A673 (cell line): Measurements from ENCODE around the gene RRAGC. TPM values are rescaled to one million over a fixed set of nuclear protein-coding genes. Genes with fewer than 3 reads are reported as not detected.

Source experiments
- BruUV-seq: library from RNA; stranded (reverse); fragments of 400-500 nt; replicated peaks from 2 replicates; lab custom pipeline; 2021; lab: Mats Ljungman, UMichigan
- CTCF ChIA-PET: fragments of 300-600 bp; sonication (Branson Sonifier 250); formaldehyde crosslinking; loops from one replicate; lab custom pipeline; 2022; ENCODE audit warnings: antibody characterized with exemption; lab: Charles Lee
- POLR2A ChIA-PET: fragments of 300-600 bp; sonication (Branson Sonifier 250); formaldehyde crosslinking; loops from one replicate; lab custom pipeline; 2022; ENCODE audit warnings: antibody characterized with exemption; ENCODE audit not compliant: low non-redundant PET; lab: Charles Lee
- DNase-seq: peaks from one replicate; pipeline ENCODE4 v3.0.0-alpha.2; 2015; ENCODE audit warnings: low spot score
- H3K27ac ChIP-seq: fragments of 200-600 bp; sonication (generic); 2 replicates; pipeline ENCODE4 v1.5.1; 2016; ENCODE audit warnings: mixed run types, low read depth, mild to moderate bottlenecking, mixed read lengths, antibody characterized with exemption, low read length; ENCODE audit not compliant: poor library complexity, severe bottlenecking
- H3K27me3 ChIP-seq: fragments of 200-600 bp; sonication (generic); replicated peaks from 2 replicates; pipeline ENCODE4 v1.6.1; 2017; ENCODE audit warnings: mixed run types, low read depth, mild to moderate bottlenecking, mixed read lengths, antibody characterized with exemption, low read length; ENCODE audit not compliant: insufficient read depth, poor library complexity
- H3K36me3 ChIP-seq: fragments of 200-600 bp; sonication (generic); 2 replicates; pipeline ENCODE4 v1.6.1; 2016; ENCODE audit warnings: mixed run types, mild to moderate bottlenecking, mixed read lengths, antibody characterized with exemption, low read length; ENCODE audit not compliant: insufficient read depth, poor library complexity, severe bottlenecking
- H3K4me1 ChIP-seq: fragments of 200-600 bp; sonication (generic); 2 replicates; pipeline ENCODE4 v1.6.1; 2017; ENCODE audit warnings: mixed run types, mild to moderate bottlenecking, mixed read lengths, antibody characterized with exemption, low read length; ENCODE audit not compliant: insufficient read depth, poor library complexity, severe bottlenecking
- H3K4me3 ChIP-seq: fragments of 200-600 bp; sonication (generic); 2 replicates; pipeline ENCODE4 v1.5.1; 2016; ENCODE audit warnings: low read depth, mixed run types, mild to moderate bottlenecking, mixed read lengths, low read length; ENCODE audit not compliant: poor library complexity, severe bottlenecking
- H3K9me3 ChIP-seq: fragments of 200-600 bp; sonication (generic); 2 replicates; pipeline ENCODE4 v1.6.1; 2016; ENCODE audit warnings: mixed run types, low read depth, mild to moderate bottlenecking, mixed read lengths, antibody characterized with exemption, low read length; ENCODE audit not compliant: poor library complexity, severe bottlenecking
- EZH2 ChIP-seq: fragments of 200-600 bp; sonication (generic); IDR thresholded peaks from 2 replicates; pipeline ENCODE4 v1.6.1; 2017; ENCODE audit warnings: borderline replicate concordance, low read depth, mild to moderate bottlenecking, mixed read lengths, antibody characterized with exemption, low read length; ENCODE audit not compliant: poor library complexity, severe bottlenecking
- intact Hi-C: fragments of 100-400 bp; cut with micrococcal nuclease; formaldehyde crosslinking; loops from one replicate; pipeline ENCODE4 v1.10.0; 2022; ENCODE audit not compliant: unreplicated experiment
- total RNA-seq: library from RNA; stranded (reverse); gene quantifications from 2 replicates; pipeline ENCODE4 v1.2.3, GENCODE V29; 2021
- TF ChIP-seq, protein P1 (sequence below): fragments of 300-800, 200-600 bp; sonication (generic); conservative IDR thresholded peaks from 2 replicates; pipeline ENCODE4 v1.5.1; 2017; ENCODE audit warnings: low read depth, mild to moderate bottlenecking, antibody characterized with exemption, low read length, moderate library complexity, mixed read lengths

The RRAGC gene
- total RNA-seq, 1 experiment from 2014 or later: 26.0 TPM

DNA sequence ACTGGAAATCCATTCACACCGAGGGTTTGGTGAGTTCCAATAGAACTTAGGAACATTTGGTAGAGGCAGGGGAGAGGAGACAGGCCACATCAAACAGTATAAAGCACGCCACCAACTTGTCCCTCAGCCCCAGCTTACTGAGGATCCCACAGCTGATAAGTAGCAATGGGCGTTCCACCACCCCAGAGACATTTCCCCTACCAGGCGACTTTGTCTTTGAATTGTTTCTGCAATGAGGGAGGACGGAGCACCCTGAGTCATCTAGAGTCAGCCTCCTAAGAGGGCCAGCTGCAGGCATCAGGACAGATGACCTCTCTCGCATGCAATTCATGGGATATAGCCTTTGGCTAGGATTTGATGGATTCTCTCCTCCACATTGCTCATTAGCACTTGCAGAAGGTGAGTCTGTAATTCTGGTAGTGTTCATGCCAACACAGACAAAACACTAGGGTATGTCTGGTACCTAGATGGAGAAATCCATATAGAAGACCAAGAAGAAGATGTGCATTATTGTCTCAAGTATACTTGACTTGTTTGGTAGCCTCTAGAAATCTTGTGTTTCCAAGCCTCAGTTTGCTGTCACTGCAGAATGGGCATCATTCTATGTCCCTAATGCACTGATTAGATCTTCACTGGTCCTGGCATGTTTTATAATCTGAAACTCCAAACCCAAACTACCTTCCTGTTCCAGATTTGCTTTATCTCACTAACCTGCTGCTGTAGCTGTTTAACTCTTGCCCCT is 69.0 kb downstream of the RRAGC start:
- no peaks in the 10 kb centered on the region for H3K27me3 ChIP-seq
- no peak overlapping the region for H3K4me3 ChIP-seq
- BruUV-seq: no TSS peak
- no peak overlapping the region for H3K27ac ChIP-seq
- DNase-seq: no peak
- H3K4me1 ChIP-seq: peaks cover 35% of the 10 kb centered on the region
- intact Hi-C loops: no loop called here
- POLR2A ChIA-PET: no interaction called here
- CTCF ChIA-PET: interaction anchor here (0.8 kb wide), 1 partner anchor 719 kb away, joined by 3 read pairs; no protein-coding TSS in a partner anchor
- no peaks in the 10 kb centered on the region for H3K9me3 ChIP-seq
- no peaks in the 10 kb centered on the region for H3K36me3 ChIP-seq
- TF ChIP-seq, protein P1, sequence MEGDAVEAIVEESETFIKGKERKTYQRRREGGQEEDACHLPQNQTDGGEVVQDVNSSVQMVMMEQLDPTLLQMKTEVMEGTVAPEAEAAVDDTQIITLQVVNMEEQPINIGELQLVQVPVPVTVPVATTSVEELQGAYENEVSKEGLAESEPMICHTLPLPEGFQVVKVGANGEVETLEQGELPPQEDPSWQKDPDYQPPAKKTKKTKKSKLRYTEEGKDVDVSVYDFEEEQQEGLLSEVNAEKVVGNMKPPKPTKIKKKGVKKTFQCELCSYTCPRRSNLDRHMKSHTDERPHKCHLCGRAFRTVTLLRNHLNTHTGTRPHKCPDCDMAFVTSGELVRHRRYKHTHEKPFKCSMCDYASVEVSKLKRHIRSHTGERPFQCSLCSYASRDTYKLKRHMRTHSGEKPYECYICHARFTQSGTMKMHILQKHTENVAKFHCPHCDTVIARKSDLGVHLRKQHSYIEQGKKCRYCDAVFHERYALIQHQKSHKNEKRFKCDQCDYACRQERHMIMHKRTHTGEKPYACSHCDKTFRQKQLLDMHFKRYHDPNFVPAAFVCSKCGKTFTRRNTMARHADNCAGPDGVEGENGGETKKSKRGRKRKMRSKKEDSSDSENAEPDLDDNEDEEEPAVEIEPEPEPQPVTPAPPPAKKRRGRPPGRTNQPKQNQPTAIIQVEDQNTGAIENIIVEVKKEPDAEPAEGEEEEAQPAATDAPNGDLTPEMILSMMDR: no peak
- TF ChIP-seq EZH2: no peak

DNA sequence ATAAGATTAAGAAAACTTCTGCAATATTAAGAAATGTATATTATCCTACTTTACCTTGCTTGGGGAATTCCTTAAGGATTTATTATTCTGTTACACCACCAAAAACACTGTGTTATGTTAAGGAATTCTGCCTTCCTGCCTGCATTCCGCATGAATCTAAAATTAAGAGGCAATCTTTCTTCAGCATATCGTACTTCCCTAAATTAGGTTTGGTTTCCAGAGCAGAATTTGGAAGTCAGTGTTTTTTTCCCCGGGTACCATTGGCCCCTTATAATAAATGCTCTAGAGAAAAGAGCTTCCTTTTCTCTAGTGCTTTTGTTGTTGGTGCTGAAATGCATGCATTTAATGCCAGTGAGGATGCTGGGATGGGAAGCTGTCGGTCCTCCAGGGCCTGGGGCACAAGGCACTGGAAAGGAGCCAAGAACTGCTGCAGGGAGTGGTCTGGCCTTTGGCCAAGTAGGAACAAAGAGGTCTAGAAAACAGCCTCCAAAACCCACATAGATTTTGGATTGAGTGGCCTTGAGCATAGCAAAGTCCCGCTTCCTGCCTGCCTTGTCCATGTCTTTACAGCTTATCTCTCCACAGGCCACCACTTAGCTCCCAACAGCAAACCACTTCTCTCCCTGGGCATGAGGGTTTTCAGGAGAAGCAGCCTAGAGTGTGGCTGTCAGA is 69.9 kb downstream of the RRAGC start:
- POLR2A ChIA-PET: interaction anchor here (0.5 kb wide), 1 partner anchor 384 kb away, joined by 3 read pairs; no protein-coding TSS in a partner anchor
- CTCF ChIA-PET: interaction anchor here (0.8 kb wide), 1 partner anchor 718 kb away, joined by 3 read pairs; no protein-coding TSS in a partner anchor

More for the DNA sequence above, 69.9 kb downstream of the RRAGC start:
- peak; percentile 90 for DNase-seq
- no TSS peak for BruUV-seq
- Histone ChIP-seq H3K27ac (no peak overlapping the region), H3K4me3 (no peak overlapping the region), H3K36me3 (no peaks in the 10 kb centered on the region), H3K4me1 (peaks cover 45% of the 10 kb centered on the region), H3K27me3 (no peaks in the 10 kb centered on the region), H3K9me3 (no peaks in the 10 kb centered on the region)
- TF ChIP-seq, protein P1: no peak
- no peak for TF ChIP-seq EZH2
- intact Hi-C loops: no loop called here
